Epithelial cell of prostate (primary cell): ENCODE measurements around the gene BAZ1B.
"Not testable (repeated sequence)": the region's sequence is repeated elsewhere in the genome, so short reads cannot be mapped to it uniquely, and the experiment has no call there.

ENCODE experiments used
- DNase-seq: peaks from one replicate; pipeline ENCODE4 v3.0.0-alpha.2; 2011; ENCODE audit warnings: low read depth, low spot score
- H3K27ac ChIP-seq: fragments of 450-650 bp; 2 replicates; pipeline ENCODE4 v1.5.1; 2017; ENCODE audit warnings: mild to moderate bottlenecking

Gene BAZ1B

GRCh38 chr7:73432676-73433075, 89.4 kb downstream of the BAZ1B start:
- H3K27ac ChIP-seq: no peak overlapping the region
- no peak for DNase-seq

GRCh38 chr7:73431041-73431835, 90.9 kb downstream of the BAZ1B start:
- H3K27ac ChIP-seq: no peak overlapping the region
- DNase-seq: no peak

- DNase-seq, H3K27ac ChIP-seq: not testable (repeated sequence)
Measured at GRCh38 chr7:73430540-73430939, 91.6 kb downstream of the BAZ1B start.

- no peak for DNase-seq
- no peak overlapping the region for H3K27ac ChIP-seq
Measured at GRCh38 chr7:73429622-73430505, 92.2 kb downstream of the BAZ1B start.

GRCh38 chr7:73429215-73429614, 92.9 kb downstream of the BAZ1B start:
- no peak for DNase-seq
- H3K27ac ChIP-seq: no peak overlapping the region

- no peak for DNase-seq
- H3K27ac ChIP-seq: no peak overlapping the region
Measured at GRCh38 chr7:73427902-73428787, 93.9 kb downstream of the BAZ1B start.

GRCh38 chr7:73426016-73426415, 96.1 kb downstream of the BAZ1B start:
- no peak overlapping the region for H3K27ac ChIP-seq
- no peak for DNase-seq

GRCh38 chr7:73425356-73425983, 96.6 kb downstream of the BAZ1B start:
- no peak for DNase-seq
- H3K27ac ChIP-seq: no peak overlapping the region

GRCh38 chr7:73424489-73424885, 97.6 kb downstream of the BAZ1B start:
- DNase-seq: no peak
- H3K27ac ChIP-seq: no peak overlapping the region

- no peak overlapping the region for H3K27ac ChIP-seq
- no peak for DNase-seq
Measured at GRCh38 chr7:73423519-73424488, 98.3 kb downstream of the BAZ1B start.

- H3K27ac ChIP-seq, DNase-seq: not testable (repeated sequence)
Measured at GRCh38 chr7:73420610-73421009, 101.5 kb downstream of the BAZ1B start.

- DNase-seq, H3K27ac ChIP-seq: not testable (repeated sequence)
Measured at GRCh38 chr7:73420016-73420415, 102.1 kb downstream of the BAZ1B start.

GRCh38 chr7:73418113-73418703, 103.9 kb downstream of the BAZ1B start:
- no peak for DNase-seq
- no peak overlapping the region for H3K27ac ChIP-seq

- not testable (repeated sequence) for H3K27ac ChIP-seq, DNase-seq
Measured at GRCh38 chr7:73410541-73411131, 111.5 kb downstream of the BAZ1B start.

GRCh38 chr7:73404860-73405259, 117.2 kb downstream of the BAZ1B start:
- not testable (repeated sequence) for H3K27ac ChIP-seq, DNase-seq

- not testable (repeated sequence) for DNase-seq
Measured at GRCh38 chr7:73399185-73400050, 122.7 kb downstream of the BAZ1B start.

More at GRCh38 chr7:73399185-73400050, 122.7 kb downstream of the BAZ1B start:
- not testable (repeated sequence) for H3K27ac ChIP-seq
